H1 (cell line): ENCODE results near the gene GNB3. TPM values are rescaled to one million over a fixed set of nuclear protein-coding genes. Genes with fewer than 3 reads are reported as not detected.

ENCODE experiments used
- BACH1 ChIP-seq: IDR thresholded peaks from 2 replicates; pipeline ENCODE4 v1.6.1; 2012; ENCODE audit warnings: low read length, improper control_type of control experiment
- CREB1 ChIP-seq: IDR thresholded peaks from 2 replicates; pipeline ENCODE4 v1.6.1; 2012; ENCODE audit warnings: inconsistent platforms
- JUND ChIP-seq: IDR thresholded peaks from 2 replicates; pipeline ENCODE4 v1.6.1; 2011; ENCODE audit warnings: mild to moderate bottlenecking, improper control_type of control experiment, low read length
- MAFK ChIP-seq: IDR thresholded peaks from 2 replicates; pipeline ENCODE4 v1.6.1; 2012; ENCODE audit warnings: low read depth, mild to moderate bottlenecking, improper control_type of control experiment, low read length
- RBBP5 ChIP-seq: IDR thresholded peaks from 2 replicates; pipeline ENCODE4 v1.7.1; 2012; ENCODE audit warnings: low read depth, mild to moderate bottlenecking, inconsistent platforms, low read length, moderate library complexity, borderline replicate concordance
- polyA plus RNA-seq, 7 experiments: library from polyadenylated mRNA; depleted of rRNA in 3 of 7; stranded (reverse) in 5 of 7; unstranded in 2 of 7; fragments of >200 nt in 5 of 7; fragments of 200-250 nt in 2 of 7; gene quantifications; 1 replicate in 5 of 7; 2 replicates in 1 of 7; 4 replicates in 1 of 7; pipeline versions ENCODE4 v1.2.1 to v1.2.3, GENCODE V29; 2011 to 2013; ENCODE audit warnings: missing spikeins in 2 of 7, mixed read lengths in 2 of 7
- total RNA-seq: library from RNA; stranded (reverse); fragmentation: NEBNext Ultra II Directional; extraction: Animal tissue kit (Norgen Biotek cat#: 25700); gene quantifications from 2 replicates; pipeline ENCODE4 v1.2.1, GENCODE V29; 2021
- TF ChIP-seq, protein P1 (sequence below): fragments of 300-600 bp; sonication (generic); IDR thresholded peaks from 2 replicates; pipeline ENCODE4 v1.7.1; 2012; ENCODE audit warnings: low read length, moderate library complexity, mild to moderate bottlenecking, inconsistent platforms; ENCODE audit not compliant: insufficient replicate concordance

Gene GNB3
- total and polyA plus RNA-seq, 2 of the 8 experiments (the other 6 are each of a cell fraction or from before 2014, with no cell fraction given) = 9.9 TPM

DNA sequence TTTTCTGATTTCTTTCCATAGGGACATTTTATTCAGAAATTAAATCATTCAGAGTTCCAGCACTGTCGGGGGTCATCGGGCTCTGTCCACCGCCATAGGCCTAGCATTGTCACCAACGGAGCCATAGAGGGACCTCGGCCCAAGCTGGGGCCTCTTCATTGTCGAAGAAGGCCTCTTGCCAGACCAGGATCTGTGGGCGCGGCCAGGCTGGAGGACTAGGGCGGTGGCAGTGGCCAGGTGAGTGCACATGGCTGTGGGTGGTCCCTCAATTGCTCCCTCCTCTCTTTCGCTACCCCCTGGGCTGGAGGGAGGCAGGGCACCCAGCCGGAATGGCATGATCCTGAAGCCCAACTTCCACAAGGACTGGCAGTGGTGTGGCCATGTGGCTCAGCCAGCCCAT is 43.0 kb downstream of the GNB3 start (continued):
- TF ChIP-seq, protein P1, sequence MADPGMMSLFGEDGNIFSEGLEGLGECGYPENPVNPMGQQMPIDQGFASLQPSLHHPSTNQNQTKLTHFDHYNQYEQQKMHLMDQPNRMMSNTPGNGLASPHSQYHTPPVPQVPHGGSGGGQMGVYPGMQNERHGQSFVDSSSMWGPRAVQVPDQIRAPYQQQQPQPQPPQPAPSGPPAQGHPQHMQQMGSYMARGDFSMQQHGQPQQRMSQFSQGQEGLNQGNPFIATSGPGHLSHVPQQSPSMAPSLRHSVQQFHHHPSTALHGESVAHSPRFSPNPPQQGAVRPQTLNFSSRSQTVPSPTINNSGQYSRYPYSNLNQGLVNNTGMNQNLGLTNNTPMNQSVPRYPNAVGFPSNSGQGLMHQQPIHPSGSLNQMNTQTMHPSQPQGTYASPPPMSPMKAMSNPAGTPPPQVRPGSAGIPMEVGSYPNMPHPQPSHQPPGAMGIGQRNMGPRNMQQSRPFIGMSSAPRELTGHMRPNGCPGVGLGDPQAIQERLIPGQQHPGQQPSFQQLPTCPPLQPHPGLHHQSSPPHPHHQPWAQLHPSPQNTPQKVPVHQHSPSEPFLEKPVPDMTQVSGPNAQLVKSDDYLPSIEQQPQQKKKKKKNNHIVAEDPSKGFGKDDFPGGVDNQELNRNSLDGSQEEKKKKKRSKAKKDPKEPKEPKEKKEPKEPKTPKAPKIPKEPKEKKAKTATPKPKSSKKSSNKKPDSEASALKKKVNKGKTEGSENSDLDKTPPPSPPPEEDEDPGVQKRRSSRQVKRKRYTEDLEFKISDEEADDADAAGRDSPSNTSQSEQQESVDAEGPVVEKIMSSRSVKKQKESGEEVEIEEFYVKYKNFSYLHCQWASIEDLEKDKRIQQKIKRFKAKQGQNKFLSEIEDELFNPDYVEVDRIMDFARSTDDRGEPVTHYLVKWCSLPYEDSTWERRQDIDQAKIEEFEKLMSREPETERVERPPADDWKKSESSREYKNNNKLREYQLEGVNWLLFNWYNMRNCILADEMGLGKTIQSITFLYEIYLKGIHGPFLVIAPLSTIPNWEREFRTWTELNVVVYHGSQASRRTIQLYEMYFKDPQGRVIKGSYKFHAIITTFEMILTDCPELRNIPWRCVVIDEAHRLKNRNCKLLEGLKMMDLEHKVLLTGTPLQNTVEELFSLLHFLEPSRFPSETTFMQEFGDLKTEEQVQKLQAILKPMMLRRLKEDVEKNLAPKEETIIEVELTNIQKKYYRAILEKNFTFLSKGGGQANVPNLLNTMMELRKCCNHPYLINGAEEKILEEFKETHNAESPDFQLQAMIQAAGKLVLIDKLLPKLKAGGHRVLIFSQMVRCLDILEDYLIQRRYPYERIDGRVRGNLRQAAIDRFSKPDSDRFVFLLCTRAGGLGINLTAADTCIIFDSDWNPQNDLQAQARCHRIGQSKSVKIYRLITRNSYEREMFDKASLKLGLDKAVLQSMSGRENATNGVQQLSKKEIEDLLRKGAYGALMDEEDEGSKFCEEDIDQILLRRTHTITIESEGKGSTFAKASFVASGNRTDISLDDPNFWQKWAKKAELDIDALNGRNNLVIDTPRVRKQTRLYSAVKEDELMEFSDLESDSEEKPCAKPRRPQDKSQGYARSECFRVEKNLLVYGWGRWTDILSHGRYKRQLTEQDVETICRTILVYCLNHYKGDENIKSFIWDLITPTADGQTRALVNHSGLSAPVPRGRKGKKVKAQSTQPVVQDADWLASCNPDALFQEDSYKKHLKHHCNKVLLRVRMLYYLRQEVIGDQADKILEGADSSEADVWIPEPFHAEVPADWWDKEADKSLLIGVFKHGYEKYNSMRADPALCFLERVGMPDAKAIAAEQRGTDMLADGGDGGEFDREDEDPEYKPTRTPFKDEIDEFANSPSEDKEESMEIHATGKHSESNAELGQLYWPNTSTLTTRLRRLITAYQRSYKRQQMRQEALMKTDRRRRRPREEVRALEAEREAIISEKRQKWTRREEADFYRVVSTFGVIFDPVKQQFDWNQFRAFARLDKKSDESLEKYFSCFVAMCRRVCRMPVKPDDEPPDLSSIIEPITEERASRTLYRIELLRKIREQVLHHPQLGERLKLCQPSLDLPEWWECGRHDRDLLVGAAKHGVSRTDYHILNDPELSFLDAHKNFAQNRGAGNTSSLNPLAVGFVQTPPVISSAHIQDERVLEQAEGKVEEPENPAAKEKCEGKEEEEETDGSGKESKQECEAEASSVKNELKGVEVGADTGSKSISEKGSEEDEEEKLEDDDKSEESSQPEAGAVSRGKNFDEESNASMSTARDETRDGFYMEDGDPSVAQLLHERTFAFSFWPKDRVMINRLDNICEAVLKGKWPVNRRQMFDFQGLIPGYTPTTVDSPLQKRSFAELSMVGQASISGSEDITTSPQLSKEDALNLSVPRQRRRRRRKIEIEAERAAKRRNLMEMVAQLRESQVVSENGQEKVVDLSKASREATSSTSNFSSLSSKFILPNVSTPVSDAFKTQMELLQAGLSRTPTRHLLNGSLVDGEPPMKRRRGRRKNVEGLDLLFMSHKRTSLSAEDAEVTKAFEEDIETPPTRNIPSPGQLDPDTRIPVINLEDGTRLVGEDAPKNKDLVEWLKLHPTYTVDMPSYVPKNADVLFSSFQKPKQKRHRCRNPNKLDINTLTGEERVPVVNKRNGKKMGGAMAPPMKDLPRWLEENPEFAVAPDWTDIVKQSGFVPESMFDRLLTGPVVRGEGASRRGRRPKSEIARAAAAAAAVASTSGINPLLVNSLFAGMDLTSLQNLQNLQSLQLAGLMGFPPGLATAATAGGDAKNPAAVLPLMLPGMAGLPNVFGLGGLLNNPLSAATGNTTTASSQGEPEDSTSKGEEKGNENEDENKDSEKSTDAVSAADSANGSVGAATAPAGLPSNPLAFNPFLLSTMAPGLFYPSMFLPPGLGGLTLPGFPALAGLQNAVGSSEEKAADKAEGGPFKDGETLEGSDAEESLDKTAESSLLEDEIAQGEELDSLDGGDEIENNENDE = no peak
- no peak for TF ChIP-seq BACH1
- TF ChIP-seq JUND = no peak
- no peak for TF ChIP-seq RBBP5
- TF ChIP-seq MAFK = no peak
- no peak for TF ChIP-seq CREB1
